IMR-90 (cell line): ENCODE data around the gene MT1X. TPM values are rescaled to one million over a fixed set of nuclear protein-coding genes. Genes with fewer than 3 reads are reported as not detected.
"Not testable (repeated sequence)": the region's sequence is repeated elsewhere in the genome, so short reads cannot be mapped to it uniquely, and the experiment has no call there.

Source experiments
- ATAC-seq: fragments of 200-7000 bp; cut with Tn5 transposase; 2 replicates; pipeline ENCODE4 v1.9.1; 2020; ENCODE audit warnings: low read depth, mild to moderate bottlenecking, moderate library complexity
- BruUV-seq: library from RNA; stranded (reverse); fragments of 400-500 nt; replicated peaks from 2 replicates; lab custom pipeline; 2021; lab: Mats Ljungman, UMichigan
- CTCF ChIA-PET: fragments of 300-600 bp; formaldehyde crosslinking; extraction: SDS; loops from one replicate; lab custom pipeline; 2021; ENCODE audit warnings: antibody characterized with exemption; lab: Yijun Ruan, JAX
- POLR2A ChIA-PET: fragments of 300-600 bp; sonication (Branson Sonifier 250); formaldehyde crosslinking; loops from one replicate; lab custom pipeline; 2022; ENCODE audit warnings: antibody characterized with exemption; ENCODE audit not compliant: unreplicated experiment; lab: Charles Lee
- DNase-seq: peaks from one replicate; pipeline ENCODE4 v3.0.0; 2013
- H2AFZ ChIP-seq: replicated peaks from 2 replicates; pipeline ENCODE3; 2013; ENCODE audit warnings: low read length, mild to moderate bottlenecking; ENCODE audit not compliant: poor library complexity
- H2AK5ac ChIP-seq: 2 replicates; pipeline ENCODE4 v1.6.1; 2013; ENCODE audit warnings: low read depth, low read length, inconsistent platforms
- H2AK9ac ChIP-seq: replicated peaks from 2 replicates; pipeline ENCODE3; 2013; ENCODE audit warnings: mild to moderate bottlenecking, low read depth, low read length, moderate library complexity; ENCODE audit not compliant: poor library complexity
- H2BK120ac ChIP-seq: 2 replicates; pipeline ENCODE4 v1.6.1; 2013; ENCODE audit warnings: low read depth, low read length, inconsistent platforms
- H2BK15ac ChIP-seq: 3 replicates; pipeline ENCODE4 v1.6.1; 2013; ENCODE audit warnings: low read depth, low read length, inconsistent platforms
- H2BK20ac ChIP-seq: 2 replicates; pipeline ENCODE4 v1.6.1; 2013; ENCODE audit warnings: low read depth, mild to moderate bottlenecking, inconsistent platforms, low read length, moderate library complexity
- H2BK5ac ChIP-seq: 2 replicates; pipeline ENCODE4 v1.6.1; 2013; ENCODE audit warnings: mild to moderate bottlenecking, low read depth, low read length, inconsistent platforms; ENCODE audit not compliant: poor library complexity, severe bottlenecking
- H3K14ac ChIP-seq: replicated peaks from 2 replicates; pipeline ENCODE4 v1.6.1; 2013; ENCODE audit warnings: low read depth, low read length, inconsistent platforms
- H3K18ac ChIP-seq: 2 replicates; pipeline ENCODE4 v1.6.1; 2013; ENCODE audit warnings: low read depth, low read length, control low read depth
- H3K23ac ChIP-seq: 2 replicates; pipeline ENCODE4 v1.6.1; 2013; ENCODE audit warnings: low read depth, low read length, inconsistent platforms
- H3K27ac ChIP-seq: 2 replicates; pipeline ENCODE4 v1.5.1; 2013; ENCODE audit warnings: mild to moderate bottlenecking, control low read depth, low read length; ENCODE audit not compliant: insufficient read depth
- H3K27me3 ChIP-seq: 2 replicates; pipeline ENCODE4 v1.6.1; 2013; ENCODE audit warnings: low read length; ENCODE audit not compliant: control insufficient read depth, insufficient read depth
- H3K36me3 ChIP-seq: 2 replicates; pipeline ENCODE4 v1.6.1; 2013; ENCODE audit warnings: low read length, mixed read lengths; ENCODE audit not compliant: control insufficient read depth, insufficient read depth
- H3K4ac ChIP-seq: 2 replicates; pipeline ENCODE4 v1.6.1; 2013; ENCODE audit warnings: low read depth, low read length, inconsistent platforms
- H3K4me1 ChIP-seq: 2 replicates; pipeline ENCODE4 v1.6.1; 2013; ENCODE audit warnings: low read length, mixed read lengths; ENCODE audit not compliant: control insufficient read depth, insufficient read depth
- H3K4me2 ChIP-seq: 2 replicates; pipeline ENCODE4 v1.6.1; 2013; ENCODE audit warnings: low read depth, mild to moderate bottlenecking, control low read depth, low read length, moderate library complexity
- H3K4me3 ChIP-seq: 2 replicates; pipeline ENCODE4 v1.5.1; 2013; ENCODE audit warnings: low read depth, mild to moderate bottlenecking, control low read depth, low read length, moderate library complexity; ENCODE audit not compliant: insufficient read depth
- H3K56ac ChIP-seq: 2 replicates; pipeline ENCODE4 v1.6.1; 2013; ENCODE audit warnings: low read length, inconsistent platforms; ENCODE audit not compliant: insufficient read depth; ENCODE audit errors: extremely low read depth
- H3K79me1 ChIP-seq, 2 experiments: 2 replicates each; pipeline ENCODE4 v1.6.1; 2013; ENCODE audit warnings: low read length in 2 of 2, inconsistent platforms in 1 of 2, low read depth in 1 of 2
- H3K9ac ChIP-seq: 2 replicates; pipeline ENCODE4 v1.6.1; 2013; ENCODE audit warnings: low read depth, low read length, control low read depth
- H3K9me1 ChIP-seq: 2 replicates; pipeline ENCODE4 v1.6.1; 2013; ENCODE audit warnings: low read length, inconsistent platforms; ENCODE audit not compliant: insufficient read depth
- H3K9me3 ChIP-seq: 2 replicates; pipeline ENCODE4 v1.6.1; 2013; ENCODE audit warnings: low read length; ENCODE audit not compliant: control insufficient read depth, insufficient read depth
- H4K20me1 ChIP-seq: 2 replicates; pipeline ENCODE4 v1.6.1; 2013; ENCODE audit warnings: low read length, inconsistent platforms; ENCODE audit not compliant: insufficient read depth
- H4K5ac ChIP-seq: 2 replicates; pipeline ENCODE4 v1.6.1; 2013; ENCODE audit warnings: mild to moderate bottlenecking, low read depth, low read length, control low read depth
- H4K8ac ChIP-seq, 2 experiments: 2 replicates each; pipeline ENCODE4 v1.6.1; 2013; ENCODE audit warnings: low read depth in 2 of 2, low read length in 2 of 2, control low read depth in 1 of 2, inconsistent platforms in 1 of 2
- H4K91ac ChIP-seq: 2 replicates; pipeline ENCODE4 v1.6.1; 2013; ENCODE audit warnings: low read depth, low read length, inconsistent platforms; ENCODE audit not compliant: insufficient read depth
- CEBPB ChIP-seq: IDR thresholded peaks from 2 replicates; pipeline ENCODE4 v1.6.1; 2012; ENCODE audit warnings: low read depth, low read length, improper control_type of control experiment
- FOS ChIP-seq: fragments of 150-350 bp; IDR thresholded peaks from 2 replicates; pipeline ENCODE4 v1.6.1; 2016; ENCODE audit warnings: low read depth, low read length
- RCOR1 ChIP-seq: IDR thresholded peaks from 2 replicates; pipeline ENCODE4 v1.6.1; 2012; ENCODE audit warnings: mild to moderate bottlenecking, low read length, improper control_type of control experiment; ENCODE audit not compliant: insufficient replicate concordance
- WGBS, 2 experiments: methylation state at CpG; one replicate each; pipeline versions ENCODE4 v1.1.5 to v1.1.7; 2013; ENCODE audit warnings: missing lambda C conversion rate in 2 of 2; ENCODE audit not compliant: insufficient read length in 1 of 2; ENCODE audit errors: extremely low coverage in 2 of 2; 5-methylcytosine and 5-hydroxymethylcytosine counted together
- dilution Hi-C: fragments of 300-500 bp; cut with HindIII; formaldehyde crosslinking; loops from one replicate; pipeline ENCODE4 v1.14.3; 2018; ENCODE audit warnings: low sequenced_read_pairs; ENCODE audit not compliant: unreplicated experiment
- in situ Hi-C: fragments of 300-500 bp; cut with MboI; formaldehyde crosslinking; loops from 3 replicates; pipeline ENCODE4 v1.14.3; 2019; ENCODE audit warnings: low sequenced_read_pairs, inconsistent platforms, mixed read lengths
- intact Hi-C: fragments of 100-400 bp; cut with micrococcal nuclease; formaldehyde crosslinking; loops from 2 replicates; pipeline ENCODE4 v1.10.0; 2022
- polyA plus RNA-seq, 3 experiments: library from polyadenylated mRNA; depleted of rRNA; stranded (reverse); fragments of >200 nt; gene quantifications; 2 replicates each; pipeline ENCODE4 v1.2.3, GENCODE V29; 2012; ENCODE audit warnings: low replicate concordance in 1 of 3
- total RNA-seq: library from RNA; depleted of rRNA; stranded (reverse); fragments of >200 nt; gene quantifications from 2 replicates; pipeline ENCODE4 v1.2.3, GENCODE V29; 2012
- TF ChIP-seq, protein P1 (sequence below): fragments of 150-350 bp; IDR thresholded peaks from 2 replicates; pipeline ENCODE4 v1.6.1; 2017; ENCODE audit warnings: mild to moderate bottlenecking, antibody characterized with exemption, low read length, low read depth

Gene MT1X
- total and polyA plus RNA-seq, 2 of the 4 experiments (the other 2 are of a cell fraction): 5.6 to 170 TPM

GRCh38 chr16:56716761-56717160, 34.5 kb downstream of the MT1X start:
- Histone ChIP-seq H3K18ac (no peak overlapping the region), H3K23ac (no peak overlapping the region), H4K5ac (no peak overlapping the region), H2AFZ (no peak overlapping the region), H3K9me1 (no peaks in the 10 kb centered on the region), H2AK9ac (no peak overlapping the region), H2BK5ac (no peak overlapping the region), H3K79me1 (no peaks in the 10 kb centered on the region), H3K4me3 (no peak overlapping the region), H3K4ac (no peak overlapping the region), H4K8ac (no peak overlapping the region), H3K27ac (no peak overlapping the region), H4K91ac (no peak overlapping the region), H3K9ac (no peak overlapping the region), H2BK20ac (no peak overlapping the region), H3K36me3 (no peaks in the 10 kb centered on the region), H3K14ac (no peak overlapping the region), H3K4me1 (no peaks in the 10 kb centered on the region), H2AK5ac (no peak overlapping the region), H3K4me2 (no peak overlapping the region), H3K9me3 (no peaks in the 10 kb centered on the region), H4K20me1 (no peaks in the 10 kb centered on the region), H2BK15ac (no peak overlapping the region), H3K56ac (no peak overlapping the region), H2BK120ac (no peak overlapping the region), H3K27me3 (peaks cover 2% of the 10 kb centered on the region; the same call in 1 of the 2 replicates)
- TF ChIP-seq CEBPB (no peak), FOS (no peak), RCOR1 (no peak)
- TF ChIP-seq, protein P1, sequence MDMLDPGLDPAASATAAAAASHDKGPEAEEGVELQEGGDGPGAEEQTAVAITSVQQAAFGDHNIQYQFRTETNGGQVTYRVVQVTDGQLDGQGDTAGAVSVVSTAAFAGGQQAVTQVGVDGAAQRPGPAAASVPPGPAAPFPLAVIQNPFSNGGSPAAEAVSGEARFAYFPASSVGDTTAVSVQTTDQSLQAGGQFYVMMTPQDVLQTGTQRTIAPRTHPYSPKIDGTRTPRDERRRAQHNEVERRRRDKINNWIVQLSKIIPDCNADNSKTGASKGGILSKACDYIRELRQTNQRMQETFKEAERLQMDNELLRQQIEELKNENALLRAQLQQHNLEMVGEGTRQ: no peak
- ChIA-PET POLR2A (interaction anchor here (0.6 kb wide), 1 partner anchor 13 kb away, joined by 3 read pairs; no protein-coding TSS in a partner anchor), CTCF (interaction anchor here (0.6 to 1.0 kb wide), 2 partner anchors 8 to 30 kb away, joined by 3 read pairs; no protein-coding TSS in a partner anchor)
- no peak for DNase-seq
- in situ Hi-C loops: loop anchor here (25.0 kb wide), 1 partner anchor 779 kb away; no protein-coding TSS in a partner anchor
- ATAC-seq: no peak
- no CpG with 5 or more reads among the region's 3 CpGs for WGBS, 2 experiments
- dilution Hi-C loops: no loop called here
- intact Hi-C loops: no loop called here
- BruUV-seq: no TSS peak

DNA sequence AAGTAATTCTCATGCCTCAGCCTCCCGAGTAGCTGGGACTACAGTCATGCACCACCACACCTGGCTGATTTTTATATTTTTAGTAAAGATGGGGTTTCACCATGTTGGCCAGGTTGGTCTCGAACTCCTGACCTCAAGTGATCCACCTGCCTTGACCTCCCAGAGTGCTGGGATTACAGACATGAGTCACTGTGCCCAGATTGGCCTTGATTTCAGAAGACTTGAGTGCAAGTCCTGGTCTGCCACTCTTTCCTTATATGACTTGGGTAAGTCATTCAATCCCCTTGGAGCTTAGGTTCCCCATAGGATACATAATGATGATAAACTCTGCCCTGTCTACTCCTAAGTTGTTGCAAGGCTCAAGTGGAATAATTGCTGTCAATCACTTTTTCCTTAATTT, 35.3 kb downstream of the MT1X start:
- H2BK120ac ChIP-seq, H3K56ac ChIP-seq, intact Hi-C loops, H3K36me3 ChIP-seq, H2AK9ac ChIP-seq, H2BK20ac ChIP-seq, H2AFZ ChIP-seq, H4K91ac ChIP-seq, H3K18ac ChIP-seq, H4K20me1 ChIP-seq, H3K79me1 ChIP-seq, dilution Hi-C loops, H3K9me1 ChIP-seq, ATAC-seq, H3K4me2 ChIP-seq, DNase-seq, H2AK5ac ChIP-seq, H3K23ac ChIP-seq, H4K8ac ChIP-seq, H3K9ac ChIP-seq, H3K4ac ChIP-seq, H3K9me3 ChIP-seq, BruUV-seq, H3K4me1 ChIP-seq, POLR2A ChIA-PET, H4K5ac ChIP-seq, H3K27ac ChIP-seq, H3K14ac ChIP-seq, H3K4me3 ChIP-seq, H2BK5ac ChIP-seq, H2BK15ac ChIP-seq, H3K27me3 ChIP-seq: not testable (repeated sequence)
- in situ Hi-C loops: loop anchor here (25.0 kb wide), 1 partner anchor 780 kb away; no protein-coding TSS in a partner anchor
- CTCF ChIA-PET: interaction anchor here (1.0 kb wide), 1 partner anchor 9 kb away, joined by 3 read pairs; no protein-coding TSS in a partner anchor
- 60% methylated on average over 1 of the region's 2 CpGs; no CpG with 5 or more reads in 1 of the 2 experiments for WGBS, 2 experiments
